ENCODE results near the gene CFAP77.

Gene CFAP77

GRCh38 chr9:132605387-132605786, 195.4 kb downstream of the CFAP77 start:
- H3K36me3 ChIP-seq (ENCODE audit: control insufficient read depth, insufficient read depth, low read length), result peaks cover 7% of the 10 kb centered on the region
- H3K27ac ChIP-seq (ENCODE audit: insufficient read depth, low read depth, low read length, poor library complexity, severe bottlenecking), result peak overlapping the region; percentile 4
- peaks cover 29% of the 10 kb centered on the region for H3K4me1 ChIP-seq (ENCODE audit: control insufficient read depth, insufficient read depth, low read length)
- H3K9me3 ChIP-seq (ENCODE audit: control insufficient read depth, low read length), result no peaks in the 10 kb centered on the region
- H3K27me3 ChIP-seq (ENCODE audit: control insufficient read depth, insufficient read depth, low read length, poor library complexity, severe bottlenecking), result peaks cover 29% of the 10 kb centered on the region
- 87 to 89% methylated on average over 6 of the region's 6 CpGs for WGBS, 2 experiments
- H3K4me3 ChIP-seq (ENCODE audit: insufficient read depth, low read depth, low read length), result no peak overlapping the region

- Histone ChIP-seq H3K36me3 (ENCODE audit: control insufficient read depth, insufficient read depth, low read length) (peaks cover 10% of the 10 kb centered on the region), H3K4me1 (ENCODE audit: control insufficient read depth, insufficient read depth, low read length) (peaks cover 31% of the 10 kb centered on the region)
These were observed 196.1 kb downstream of the CFAP77 start for GRCh38 chr9:132606066-132606465.

GRCh38 chr9:132609184-132609583, 199.2 kb downstream of the CFAP77 start:
- H3K36me3 ChIP-seq (ENCODE audit: control insufficient read depth, insufficient read depth, low read length), result peaks cover 12% of the 10 kb centered on the region
- peaks cover 39% of the 10 kb centered on the region for H3K4me1 ChIP-seq (ENCODE audit: control insufficient read depth, insufficient read depth, low read length)
- peak overlapping the region; percentile 60 for H3K27ac ChIP-seq (ENCODE audit: insufficient read depth, low read depth, low read length, poor library complexity, severe bottlenecking)
- H3K9me3 ChIP-seq (ENCODE audit: control insufficient read depth, low read length), result no peaks in the 10 kb centered on the region
- no peak overlapping the region for H3K4me3 ChIP-seq (ENCODE audit: insufficient read depth, low read depth, low read length)
- 21 to 29% methylated on average over 9 of the region's 9 CpGs for WGBS, 2 experiments
- peaks cover 22% of the 10 kb centered on the region for H3K27me3 ChIP-seq (ENCODE audit: control insufficient read depth, insufficient read depth, low read length, poor library complexity, severe bottlenecking)

More at GRCh38 chr9:132606066-132606465, 196.1 kb downstream of the CFAP77 start:
- Histone ChIP-seq H3K4me3 (ENCODE audit: insufficient read depth, low read depth, low read length) (no peak overlapping the region), H3K27me3 (ENCODE audit: control insufficient read depth, insufficient read depth, low read length, poor library complexity, severe bottlenecking) (peaks cover 29% of the 10 kb centered on the region), H3K9me3 (ENCODE audit: control insufficient read depth, low read length) (no peaks in the 10 kb centered on the region), H3K27ac (ENCODE audit: insufficient read depth, low read depth, low read length, poor library complexity, severe bottlenecking) (no peak overlapping the region)
- WGBS, 2 experiments, result 92 to 93% methylated on average over 6 of the region's 6 CpGs

- Histone ChIP-seq H3K9me3 (ENCODE audit: control insufficient read depth, low read length) (no peaks in the 10 kb centered on the region), H3K36me3 (ENCODE audit: control insufficient read depth, insufficient read depth, low read length) (peaks cover 15% of the 10 kb centered on the region), H3K27me3 (ENCODE audit: control insufficient read depth, insufficient read depth, low read length, poor library complexity, severe bottlenecking) (peaks cover 22% of the 10 kb centered on the region), H3K27ac (ENCODE audit: insufficient read depth, low read depth, low read length, poor library complexity, severe bottlenecking) (no peak overlapping the region), H3K4me1 (ENCODE audit: control insufficient read depth, insufficient read depth, low read length) (peaks cover 39% of the 10 kb centered on the region), H3K4me3 (ENCODE audit: insufficient read depth, low read depth, low read length) (no peak overlapping the region)
- 95 to 96% methylated on average over 7 of the region's 7 CpGs for WGBS, 2 experiments
These were observed 199.8 kb downstream of the CFAP77 start for GRCh38 chr9:132609829-132610228.

GRCh38 chr9:132610661-132611060, 200.7 kb downstream of the CFAP77 start:
- WGBS, 2 experiments, result 91% methylated on average over 12 of the region's 12 CpGs
- Histone ChIP-seq H3K4me3 (ENCODE audit: insufficient read depth, low read depth, low read length) (no peak overlapping the region), H3K36me3 (ENCODE audit: control insufficient read depth, insufficient read depth, low read length) (peaks cover 19% of the 10 kb centered on the region)

GRCh38 chr9:132614324-132614723, 204.3 kb downstream of the CFAP77 start:
- Histone ChIP-seq H3K4me3 (ENCODE audit: insufficient read depth, low read depth, low read length) (no peak overlapping the region), H3K4me1 (ENCODE audit: control insufficient read depth, insufficient read depth, low read length) (peaks cover 17% of the 10 kb centered on the region), H3K27ac (ENCODE audit: insufficient read depth, low read depth, low read length, poor library complexity, severe bottlenecking) (no peak overlapping the region), H3K9me3 (ENCODE audit: control insufficient read depth, low read length) (no peaks in the 10 kb centered on the region), H3K27me3 (ENCODE audit: control insufficient read depth, insufficient read depth, low read length, poor library complexity, severe bottlenecking) (no peaks in the 10 kb centered on the region), H3K36me3 (ENCODE audit: control insufficient read depth, insufficient read depth, low read length) (peaks cover 27% of the 10 kb centered on the region)
- 80 to 88% methylated on average over 6 of the region's 6 CpGs for WGBS, 2 experiments

More at GRCh38 chr9:132610661-132611060, 200.7 kb downstream of the CFAP77 start:
- peaks cover 22% of the 10 kb centered on the region for H3K27me3 ChIP-seq (ENCODE audit: control insufficient read depth, insufficient read depth, low read length, poor library complexity, severe bottlenecking)
- peaks cover 34% of the 10 kb centered on the region for H3K4me1 ChIP-seq (ENCODE audit: control insufficient read depth, insufficient read depth, low read length)
- no peak overlapping the region for H3K27ac ChIP-seq (ENCODE audit: insufficient read depth, low read depth, low read length, poor library complexity, severe bottlenecking)
- H3K9me3 ChIP-seq (ENCODE audit: control insufficient read depth, low read length), result no peaks in the 10 kb centered on the region

GRCh38 chr9:132615774-132616173, 205.8 kb downstream of the CFAP77 start:
- Histone ChIP-seq H3K9me3 (ENCODE audit: control insufficient read depth, low read length) (no peaks in the 10 kb centered on the region), H3K27ac (ENCODE audit: insufficient read depth, low read depth, low read length, poor library complexity, severe bottlenecking) (no peak overlapping the region), H3K4me3 (ENCODE audit: insufficient read depth, low read depth, low read length) (no peak overlapping the region), H3K27me3 (ENCODE audit: control insufficient read depth, insufficient read depth, low read length, poor library complexity, severe bottlenecking) (no peaks in the 10 kb centered on the region), H3K4me1 (ENCODE audit: control insufficient read depth, insufficient read depth, low read length) (peaks cover 17% of the 10 kb centered on the region), H3K36me3 (ENCODE audit: control insufficient read depth, insufficient read depth, low read length) (peaks cover 20% of the 10 kb centered on the region)
- WGBS, 2 experiments, result 75 to 84% methylated on average over 2 of the region's 2 CpGs

- H3K4me1 ChIP-seq (ENCODE audit: control insufficient read depth, insufficient read depth, low read length), result peaks cover 8% of the 10 kb centered on the region
- H3K4me3 ChIP-seq (ENCODE audit: insufficient read depth, low read depth, low read length), result no peak overlapping the region
- WGBS, 2 experiments, result 90 to 95% methylated on average over 5 of the region's 5 CpGs
- H3K9me3 ChIP-seq (ENCODE audit: control insufficient read depth, low read length), result no peaks in the 10 kb centered on the region
- peaks cover 20% of the 10 kb centered on the region for H3K36me3 ChIP-seq (ENCODE audit: control insufficient read depth, insufficient read depth, low read length)
- H3K27me3 ChIP-seq (ENCODE audit: control insufficient read depth, insufficient read depth, low read length, poor library complexity, severe bottlenecking), result no peaks in the 10 kb centered on the region
- no peak overlapping the region for H3K27ac ChIP-seq (ENCODE audit: insufficient read depth, low read depth, low read length, poor library complexity, severe bottlenecking)
These were observed 206.7 kb downstream of the CFAP77 start for GRCh38 chr9:132616725-132617124.

- H3K4me3 ChIP-seq (ENCODE audit: insufficient read depth, low read depth, low read length), result no peak overlapping the region
- no peak overlapping the region for H3K27ac ChIP-seq (ENCODE audit: insufficient read depth, low read depth, low read length, poor library complexity, severe bottlenecking)
- H3K36me3 ChIP-seq (ENCODE audit: control insufficient read depth, insufficient read depth, low read length), result peaks cover 5% of the 10 kb centered on the region
- 88 to 91% methylated on average over 5 of the region's 5 CpGs for WGBS, 2 experiments
- H3K27me3 ChIP-seq (ENCODE audit: control insufficient read depth, insufficient read depth, low read length, poor library complexity, severe bottlenecking), result no peaks in the 10 kb centered on the region
- peaks cover 7% of the 10 kb centered on the region for H3K4me1 ChIP-seq (ENCODE audit: control insufficient read depth, insufficient read depth, low read length)
- H3K9me3 ChIP-seq (ENCODE audit: control insufficient read depth, low read length), result no peaks in the 10 kb centered on the region
These were observed 212.1 kb downstream of the CFAP77 start for GRCh38 chr9:132622159-132622558.
